HG02759 (cell line): Measurements from ENCODE around the gene ARHGEF3.

ENCODE experiments used
- ATAC-seq: cut with Tn5 transposase; IDR thresholded peaks from one replicate; pipeline ENCODE4 v1.9.1; 2021; ENCODE audit warnings: mild to moderate bottlenecking, moderate library complexity; ENCODE audit not compliant: unreplicated experiment

Gene ARHGEF3

DNA sequence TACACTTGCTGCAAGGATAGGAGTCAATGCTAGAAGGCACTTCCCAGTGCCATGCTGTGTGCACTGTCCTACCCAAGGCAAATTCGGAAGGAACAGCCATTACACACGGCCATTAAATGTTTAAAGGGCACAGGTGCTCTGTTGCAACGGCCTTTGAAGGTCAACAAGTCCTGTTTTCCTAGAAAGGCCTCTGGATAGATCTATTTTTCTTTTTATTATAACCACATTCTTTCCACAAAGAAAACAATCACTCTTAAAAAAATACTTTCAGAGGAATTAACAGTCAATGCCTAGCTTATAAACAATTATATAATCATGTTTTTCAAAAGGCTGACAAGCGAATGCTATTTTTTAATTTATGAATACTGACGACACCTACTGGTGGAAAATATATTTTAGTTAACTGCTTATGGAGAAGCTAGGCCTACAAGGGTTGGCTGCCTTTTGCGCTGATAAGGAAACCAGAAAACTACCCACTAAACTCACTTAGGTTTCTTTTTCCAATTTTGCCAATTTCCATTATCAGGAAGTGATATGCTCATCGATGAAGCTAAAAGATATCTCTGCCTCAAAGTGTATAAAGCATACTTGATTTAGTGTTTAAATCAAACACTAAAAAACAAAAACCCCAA is 2.4 kb downstream of the ARHGEF3 start:
- ATAC-seq = no peak

DNA sequence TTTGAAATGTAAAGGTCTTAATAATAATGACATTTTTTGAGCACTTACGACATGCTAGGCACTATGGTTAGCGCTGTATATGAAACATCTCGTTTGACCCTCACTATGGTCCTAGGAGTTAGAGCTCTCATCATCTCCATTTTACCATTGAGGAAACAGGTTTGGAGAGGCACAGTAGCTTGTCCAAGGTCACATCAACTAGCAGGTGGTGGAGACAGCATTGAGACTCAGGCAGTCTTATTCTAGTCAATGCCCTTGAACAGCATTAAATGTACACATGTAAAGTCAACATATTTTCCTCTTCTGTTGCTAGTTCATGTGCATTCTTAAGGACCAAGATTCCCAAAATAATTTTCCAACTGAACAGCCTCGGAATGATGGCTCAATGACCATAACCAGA is 4.8 kb downstream of the ARHGEF3 start:
- ATAC-seq = no peak

DNA sequence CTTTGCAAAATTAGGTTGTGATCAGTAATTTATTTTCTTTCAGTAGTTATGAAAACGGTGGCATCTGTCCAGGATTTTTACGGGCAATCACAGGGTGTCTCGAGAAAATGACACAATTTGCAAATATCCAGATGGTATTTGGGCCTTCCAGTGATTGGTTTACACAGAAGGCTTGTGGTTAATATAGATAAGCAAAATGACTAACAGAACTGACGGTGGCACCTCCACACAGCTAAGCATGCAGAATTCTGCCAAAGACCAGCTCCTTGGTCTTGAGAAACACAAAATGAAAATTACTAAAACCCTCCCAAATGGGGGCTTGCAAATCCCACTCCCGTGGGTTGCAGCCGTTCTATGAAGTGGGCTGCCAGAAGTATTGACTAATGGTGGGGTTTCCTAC is 5.5 kb downstream of the ARHGEF3 start:
- no peak for ATAC-seq

GRCh38 chr3:56795829-56796185 is 5.9 kb downstream of the ARHGEF3 start:
- no peak for ATAC-seq

- ATAC-seq = no peak
These were observed 6.5 kb downstream of the ARHGEF3 start for GRCh38 chr3:56795097-56795828.

DNA sequence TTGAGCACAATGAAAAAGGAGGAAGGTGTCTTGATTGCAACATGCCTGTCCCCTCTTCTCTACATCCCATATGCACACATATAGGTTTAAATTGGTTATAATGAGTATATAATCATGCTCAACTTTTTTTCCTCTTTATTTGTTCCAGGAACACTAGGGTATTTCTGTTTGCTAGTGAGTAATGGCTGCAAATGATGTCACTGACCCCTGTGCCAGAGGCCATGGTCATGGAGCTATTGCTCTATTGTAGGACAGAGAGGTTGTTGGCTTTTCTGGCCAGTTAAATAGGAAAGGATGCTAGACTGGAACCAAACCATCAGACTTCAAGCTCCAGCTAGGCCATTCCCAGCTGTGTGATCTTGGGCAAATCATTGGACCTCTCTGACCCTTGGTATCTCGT is 9.6 kb downstream of the ARHGEF3 start:
- no peak for ATAC-seq

GRCh38 chr3:56790016-56790821 is 11.5 kb downstream of the ARHGEF3 start:
- no peak for ATAC-seq

DNA sequence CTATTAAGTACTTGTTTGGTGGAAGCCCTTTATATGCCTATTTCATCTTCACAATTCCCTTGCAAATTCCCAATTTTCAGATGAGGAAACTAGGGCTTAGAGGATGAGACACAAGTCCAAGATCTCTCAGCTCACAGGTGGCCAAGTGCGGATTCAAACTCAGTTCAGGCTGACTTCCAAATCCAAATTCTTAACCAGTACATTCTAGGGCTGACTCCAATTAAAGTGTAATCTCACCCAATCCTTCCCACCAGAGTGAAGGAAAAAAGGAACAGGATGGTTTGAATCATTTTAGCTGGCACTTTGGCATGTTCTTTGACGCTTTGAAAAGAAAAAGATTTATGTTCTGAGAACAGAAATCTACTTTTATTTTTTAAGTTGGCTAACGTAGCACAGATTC is 12.7 kb downstream of the ARHGEF3 start:
- ATAC-seq = no peak

- ATAC-seq = no peak
These were observed 13.2 kb downstream of the ARHGEF3 start for GRCh38 chr3:56788521-56788920.

DNA sequence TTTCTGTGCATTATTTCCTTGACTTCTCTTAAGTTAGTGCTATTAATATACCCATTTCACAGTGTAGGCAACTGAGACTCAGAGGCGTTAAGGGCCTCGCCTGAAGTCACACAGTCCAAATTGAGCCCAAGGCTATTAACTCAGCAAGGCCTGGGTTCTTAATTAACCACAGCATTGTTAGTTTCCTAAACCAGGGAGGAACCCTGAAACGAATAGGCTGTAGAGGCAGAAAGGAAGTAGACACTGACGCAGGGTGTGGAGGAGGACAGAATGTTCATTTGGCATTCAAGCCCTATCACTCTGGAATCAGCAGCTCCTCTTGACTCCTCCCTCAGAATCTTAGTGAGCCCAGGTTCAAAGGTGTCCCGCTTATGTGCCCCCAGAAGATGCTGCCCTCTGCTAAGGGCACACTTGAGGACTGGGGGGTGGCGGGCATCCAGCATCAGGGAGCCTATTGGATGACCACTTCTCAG is 13.9 kb downstream of the ARHGEF3 start:
- ATAC-seq = no peak

DNA sequence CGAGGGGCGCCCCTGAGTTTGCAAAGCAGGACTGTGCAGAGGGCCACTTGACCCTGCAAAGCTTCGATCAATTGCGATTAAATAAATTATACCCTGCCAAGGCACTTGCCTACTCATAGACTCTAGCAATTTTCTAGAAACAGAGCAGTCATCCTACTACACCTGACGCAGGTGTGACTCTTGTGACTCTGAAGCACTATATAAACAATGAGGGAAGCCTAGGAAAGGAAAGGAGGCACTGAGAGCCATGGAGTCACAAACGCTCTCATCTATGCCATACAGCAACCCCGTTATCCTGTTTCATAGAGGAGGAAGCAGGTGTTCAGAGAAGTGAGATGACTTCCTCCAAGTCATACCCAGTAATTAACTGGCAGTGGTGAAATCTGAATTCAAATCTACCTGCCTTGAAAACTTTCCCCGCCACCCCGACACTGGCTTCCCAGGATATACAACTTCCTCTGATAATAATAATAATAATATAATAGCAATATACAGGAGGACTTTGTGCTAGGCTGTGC is 14.4 kb downstream of the ARHGEF3 start:
- no peak for ATAC-seq

DNA sequence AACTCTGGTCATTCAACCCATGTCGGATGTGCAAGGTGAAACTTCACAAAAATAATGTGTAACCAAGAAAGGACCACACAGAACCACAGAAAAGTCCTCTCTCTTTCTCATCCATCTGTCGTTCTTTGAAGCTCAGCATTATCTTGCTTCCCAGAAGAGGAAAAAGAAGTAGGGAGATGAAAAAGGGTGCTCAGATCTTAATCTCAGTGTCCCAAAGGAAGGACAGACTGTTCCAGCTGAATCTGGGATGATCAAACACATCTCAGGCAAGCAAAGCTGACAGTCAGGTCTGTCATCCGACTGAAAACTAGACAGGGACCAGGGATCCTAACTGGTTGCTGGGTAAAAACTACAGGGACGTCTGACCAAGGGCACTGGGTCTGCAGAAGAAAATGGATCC is 16.2 kb downstream of the ARHGEF3 start:
- ATAC-seq = no peak

GRCh38 chr3:56784448-56785001 is 17.2 kb downstream of the ARHGEF3 start:
- no peak for ATAC-seq

- peak; percentile 97 for ATAC-seq
These were observed 17.9 kb downstream of the ARHGEF3 start for GRCh38 chr3:56783644-56784447.

GRCh38 chr3:56782906-56783305 is 18.8 kb downstream of the ARHGEF3 start:
- no peak for ATAC-seq

DNA sequence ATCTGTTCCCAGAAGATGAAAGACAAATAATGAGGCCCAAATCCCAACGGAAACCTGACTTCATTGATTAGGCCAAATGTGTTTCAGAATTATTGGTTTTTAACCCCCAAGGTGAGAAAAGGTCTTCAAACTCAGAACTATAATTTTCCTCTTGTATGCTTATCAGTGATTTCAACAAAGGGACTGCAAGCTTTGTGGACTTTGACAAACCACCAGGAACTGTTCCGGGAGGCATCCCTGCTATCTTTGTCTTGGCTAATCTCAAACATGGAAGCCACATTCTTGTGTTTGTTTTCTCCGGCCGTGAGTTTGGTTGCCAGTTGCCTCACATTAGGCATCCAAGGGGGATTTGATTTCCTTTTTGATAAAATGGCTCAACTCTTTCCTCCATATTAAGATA is 19.5 kb downstream of the ARHGEF3 start:
- ATAC-seq = no peak

- no peak for ATAC-seq
These were observed 20.0 kb downstream of the ARHGEF3 start for GRCh38 chr3:56781762-56782161.

DNA sequence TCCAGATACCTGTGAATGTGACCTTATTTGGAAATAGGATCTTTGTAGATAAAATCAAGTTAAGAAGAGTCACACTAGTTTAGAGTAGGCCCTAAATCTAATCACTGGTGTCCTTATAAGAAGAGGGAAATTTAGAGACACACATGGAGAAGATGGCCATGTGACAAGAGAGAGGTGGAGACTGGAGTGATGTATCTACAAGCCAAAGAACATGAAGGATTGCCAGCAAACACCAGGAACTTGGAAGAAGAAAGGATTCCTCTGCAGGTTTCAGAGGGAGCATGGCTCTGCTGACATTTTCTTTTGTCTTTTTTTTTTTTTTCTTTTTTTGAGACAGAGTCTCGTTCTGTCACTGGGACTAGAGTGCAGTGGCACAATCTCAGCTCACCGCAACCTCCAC is 20.8 kb downstream of the ARHGEF3 start:
- ATAC-seq = no peak

GRCh38 chr3:56778893-56779292 is 22.9 kb downstream of the ARHGEF3 start:
- ATAC-seq = no peak

- ATAC-seq = no peak
These were observed 25.2 kb downstream of the ARHGEF3 start for GRCh38 chr3:56776556-56776950.
